Lower lobe of right lung (tissue), 2 donors: ENCODE data around the gene GSE1. TPM values are rescaled to one million over a fixed set of nuclear protein-coding genes. Genes with fewer than 3 reads are reported as not detected.

Experiments used
- ATAC-seq, 2 donors: fragments of 200-7000 bp; cut with Tn5 transposase; one replicate each; pipeline ENCODE4 v1.9.1; 2020 to 2022; ENCODE audit warnings: mild to moderate bottlenecking in 2 of 2, moderate library complexity in 2 of 2
- DNase-seq: peaks from one replicate; pipeline ENCODE4 v3.0.0-alpha.2; 2020
- H3K27ac ChIP-seq: fragments of 200-600 bp; one replicate; pipeline ENCODE4 v1.8.0; 2022
- H3K27me3 ChIP-seq: fragments of 200-600 bp; one replicate; pipeline ENCODE4 v1.8.0; 2022; ENCODE audit warnings: low read depth
- H3K36me3 ChIP-seq: fragments of 200-600 bp; one replicate; pipeline ENCODE4 v1.8.0; 2022; ENCODE audit warnings: mild to moderate bottlenecking
- H3K4me1 ChIP-seq: fragments of 200-600 bp; one replicate; pipeline ENCODE4 v1.8.0; 2022
- H3K4me3 ChIP-seq: fragments of 200-600 bp; one replicate; pipeline ENCODE4 v1.8.0; 2022; ENCODE audit warnings: mild to moderate bottlenecking
- H3K9me3 ChIP-seq: fragments of 200-600 bp; one replicate; pipeline ENCODE4 v1.8.0; 2022
- CTCF ChIP-seq: fragments of 200-600 bp; IDR thresholded peaks from one replicate; pipeline ENCODE4 v1.8.0; 2022; ENCODE audit warnings: antibody characterized with exemption, mild to moderate bottlenecking
- intact Hi-C: fragments of 100-400 bp; cut with DNase I; formaldehyde crosslinking; loops from one replicate; pipeline ENCODE4 v1.11.0; 2022
- total RNA-seq: library from RNA; stranded (reverse); fragmentation: NEBNext Ultra II Directional; extraction: Animal tissue kit (Norgen Biotek cat#: 25700); gene quantifications from one replicate; pipeline ENCODE4 v1.2.1, GENCODE V29; 2021
- donor health status: DM: no; HTN: yes; CAD: no; lungs with severe emphysema.

The GSE1 gene
- total RNA-seq, 1 donor from 2014 or later = 85.2 TPM

GRCh38 chr16:85636234-85636812 is 23.2 kb downstream of the GSE1 start:
- Histone ChIP-seq H3K27me3 (no peaks in the 10 kb centered on the region), H3K4me3 (no peak overlapping the region), H3K4me1 (peaks cover 17% of the 10 kb centered on the region), H3K36me3 (peaks cover 40% of the 10 kb centered on the region), H3K27ac (no peak overlapping the region), H3K9me3 (no peaks in the 10 kb centered on the region)
- intact Hi-C loops = no loop called here
- ATAC-seq (no peak), DNase-seq (no peak)
- no peak for TF ChIP-seq CTCF

GRCh38 chr16:85637061-85637807 is 24.1 kb downstream of the GSE1 start:
- intact Hi-C loops = no loop called here
- Histone ChIP-seq H3K4me3 (no peak overlapping the region), H3K27ac (no peak overlapping the region), H3K27me3 (no peaks in the 10 kb centered on the region), H3K36me3 (peaks cover 47% of the 10 kb centered on the region), H3K4me1 (peaks cover 15% of the 10 kb centered on the region), H3K9me3 (no peaks in the 10 kb centered on the region)
- no peak for ATAC-seq
- no peak for DNase-seq
- TF ChIP-seq CTCF = no peak

- Histone ChIP-seq H3K4me1 (peaks cover 21% of the 10 kb centered on the region), H3K27me3 (no peaks in the 10 kb centered on the region), H3K4me3 (no peak overlapping the region), H3K36me3 (peaks cover 47% of the 10 kb centered on the region), H3K27ac (no peak overlapping the region), H3K9me3 (no peaks in the 10 kb centered on the region)
- ATAC-seq (peak; percentile 67 to 84), DNase-seq (peak; percentile 83)
- TF ChIP-seq CTCF = no peak
- intact Hi-C loops = no loop called here
Observed at GRCh38 chr16:85637808-85638647, 24.9 kb downstream of the GSE1 start.

- H3K4me1 ChIP-seq = peaks cover 29% of the 10 kb centered on the region
- H3K27me3 ChIP-seq = no peaks in the 10 kb centered on the region
- TF ChIP-seq CTCF = no peak
- ATAC-seq (no peak), DNase-seq (no peak)
- H3K4me3 ChIP-seq = no peak overlapping the region
- no peak overlapping the region for H3K27ac ChIP-seq
- intact Hi-C loops = no loop called here
- peaks cover 45% of the 10 kb centered on the region for H3K36me3 ChIP-seq
- H3K9me3 ChIP-seq = no peaks in the 10 kb centered on the region
Observed at GRCh38 chr16:85638695-85639409, 25.7 kb downstream of the GSE1 start.
